Kidney epithelial cell (primary cell): ENCODE measurements around the gene KBTBD7. TPM values are rescaled to one million over a fixed set of nuclear protein-coding genes. Genes with fewer than 3 reads are reported as not detected.

Source experiments
- DNase-seq: peaks from one replicate; pipeline ENCODE4 v3.0.0-alpha.2; 2010; ENCODE audit warnings: low read depth
- H3K27me3 ChIP-seq: 2 replicates; pipeline ENCODE4 v1.6.0; 2011; ENCODE audit warnings: low read length; ENCODE audit not compliant: control insufficient read depth, insufficient read depth
- H3K36me3 ChIP-seq: 2 replicates; pipeline ENCODE4 v1.5.1; 2011; ENCODE audit warnings: low read length; ENCODE audit not compliant: control insufficient read depth, insufficient read depth
- H3K4me3 ChIP-seq: 2 replicates; pipeline ENCODE4 v1.5.1; 2011; ENCODE audit warnings: low read depth, mild to moderate bottlenecking, control low read depth, low read length
- CTCF ChIP-seq: IDR thresholded peaks from 2 replicates; pipeline ENCODE4 v1.5.1; 2011; ENCODE audit warnings: mild to moderate bottlenecking, moderate library complexity, low read length, control low read depth, inconsistent platforms; ENCODE audit not compliant: insufficient read depth, poor library complexity, severe bottlenecking
- total RNA-seq: library from RNA; depleted of rRNA; stranded (reverse); fragments of >200 nt; gene quantifications from 2 replicates; pipeline ENCODE4 v1.2.3, GENCODE V29; 2015

KBTBD7 gene
- total RNA-seq, 1 donor from 2014 or later, result 3.3 TPM

GRCh38 chr13:41216160-41216559 lies 21.8 kb upstream of the KBTBD7 start:
- H3K4me3 ChIP-seq, result no peak overlapping the region
- DNase-seq, result no peak
- TF ChIP-seq CTCF, result no peak
- no peaks in the 10 kb centered on the region for H3K36me3 ChIP-seq
- no peaks in the 10 kb centered on the region for H3K27me3 ChIP-seq

- no peaks in the 10 kb centered on the region for H3K27me3 ChIP-seq
- no peak overlapping the region for H3K4me3 ChIP-seq
- DNase-seq, result no peak
- no peaks in the 10 kb centered on the region for H3K36me3 ChIP-seq
- no peak for TF ChIP-seq CTCF
These were observed 19.6 kb upstream of the KBTBD7 start for GRCh38 chr13:41213919-41214318.

GRCh38 chr13:41213316-41213715 lies 18.9 kb upstream of the KBTBD7 start:
- no peaks in the 10 kb centered on the region for H3K27me3 ChIP-seq
- no peak for TF ChIP-seq CTCF
- no peak overlapping the region for H3K4me3 ChIP-seq
- no peaks in the 10 kb centered on the region for H3K36me3 ChIP-seq
- no peak for DNase-seq

GRCh38 chr13:41212881-41213280 lies 18.5 kb upstream of the KBTBD7 start:
- no peak for DNase-seq
- Histone ChIP-seq H3K27me3 (no peaks in the 10 kb centered on the region), H3K36me3 (no peaks in the 10 kb centered on the region), H3K4me3 (no peak overlapping the region)
- no peak for TF ChIP-seq CTCF

- DNase-seq, result no peak
- no peak for TF ChIP-seq CTCF
- no peaks in the 10 kb centered on the region for H3K36me3 ChIP-seq
- no peak overlapping the region for H3K4me3 ChIP-seq
- H3K27me3 ChIP-seq, result no peaks in the 10 kb centered on the region
These were observed 16.7 kb upstream of the KBTBD7 start for GRCh38 chr13:41211062-41211461.

- no peaks in the 10 kb centered on the region for H3K36me3 ChIP-seq
- DNase-seq, result no peak
- no peak overlapping the region for H3K4me3 ChIP-seq
- no peak for TF ChIP-seq CTCF
- H3K27me3 ChIP-seq, result no peaks in the 10 kb centered on the region
These were observed 12.1 kb upstream of the KBTBD7 start for GRCh38 chr13:41206467-41206866.
